HFF-Myc (cell line): ENCODE results near the gene GMPPB.
"Not testable (repeated sequence)": the region's sequence is repeated elsewhere in the genome, so short reads cannot be mapped to it uniquely, and the experiment has no call there.

Experiments
- DNase-seq: peaks from one replicate; pipeline ENCODE4 v3.0.0-alpha.2; 2011; ENCODE audit warnings: low read depth; ENCODE audit errors: extremely low read depth
- H3K4me3 ChIP-seq: replicated peaks from 2 replicates; pipeline ENCODE4 v1.5.1; 2011; ENCODE audit warnings: low read depth, mild to moderate bottlenecking, control low read depth, low read length
- CTCF ChIP-seq: IDR thresholded peaks from 2 replicates; pipeline ENCODE4 v1.5.1; 2012; ENCODE audit warnings: mild to moderate bottlenecking, low read depth, low read length, control low read depth; ENCODE audit errors: missing control alignments

Gene GMPPB

GRCh38 chr3:49702672-49703071 lies 21.1 kb downstream of the GMPPB start:
- DNase-seq: no peak
- no peak overlapping the region for H3K4me3 ChIP-seq
- no peak for TF ChIP-seq CTCF

GRCh38 chr3:49701388-49702077 lies 22.2 kb downstream of the GMPPB start:
- peak; percentile 57 for TF ChIP-seq CTCF
- no peak for DNase-seq
- no peak overlapping the region for H3K4me3 ChIP-seq

- TF ChIP-seq CTCF: peak; percentile 16
- DNase-seq: no peak
- no peak overlapping the region for H3K4me3 ChIP-seq
Observed at GRCh38 chr3:49700453-49701128, 23.2 kb downstream of the GMPPB start.

GRCh38 chr3:49700014-49700413 lies 23.7 kb downstream of the GMPPB start:
- DNase-seq: no peak
- H3K4me3 ChIP-seq: no peak overlapping the region
- no peak for TF ChIP-seq CTCF

GRCh38 chr3:49699281-49699979 lies 24.3 kb downstream of the GMPPB start:
- no peak for DNase-seq
- H3K4me3 ChIP-seq: no peak overlapping the region
- TF ChIP-seq CTCF: no peak

GRCh38 chr3:49695350-49696015 lies 28.3 kb downstream of the GMPPB start:
- not testable (repeated sequence) for DNase-seq, H3K4me3 ChIP-seq

GRCh38 chr3:49694409-49695070 lies 29.2 kb downstream of the GMPPB start:
- DNase-seq: not testable (repeated sequence)

GRCh38 chr3:49691481-49691880 lies 32.3 kb downstream of the GMPPB start:
- not testable (repeated sequence) for H3K4me3 ChIP-seq

More at GRCh38 chr3:49694409-49695070, 29.2 kb downstream of the GMPPB start:
- H3K4me3 ChIP-seq: not testable (repeated sequence)

GRCh38 chr3:49690856-49691255 lies 32.9 kb downstream of the GMPPB start:
- peak overlapping the region; percentile 93 for H3K4me3 ChIP-seq
- not testable (repeated sequence) for DNase-seq

More at GRCh38 chr3:49691481-49691880, 32.3 kb downstream of the GMPPB start:
- DNase-seq: not testable (repeated sequence)

- not testable (repeated sequence) for DNase-seq
Observed at GRCh38 chr3:49689908-49690624, 33.7 kb downstream of the GMPPB start.

More at GRCh38 chr3:49689908-49690624, 33.7 kb downstream of the GMPPB start:
- H3K4me3 ChIP-seq: peak overlapping the region; percentile 93
